ENCODE data around the gene DPYD.

- TF ChIP-seq CTCF (IDR thresholded peaks at IDR 0.05) (no peak), ZFX (IDR thresholded peaks at IDR 0.05; ENCODE audit: borderline replicate concordance) (no peak)
These were observed 382.7 kb downstream of the DPYD start for GRCh38 chr1:97538113-97538512.
